Islet precursor cell (in vitro differentiated cells): Measurements from ENCODE around the gene RORB.
"Not testable (repeated sequence)": the region's sequence is repeated elsewhere in the genome, so short reads cannot be mapped to it uniquely, and the experiment has no call there.

Experiments used
- DNase-seq: peaks from one replicate; pipeline ENCODE4 v3.0.0-alpha.2; 2018

RORB gene

DNA sequence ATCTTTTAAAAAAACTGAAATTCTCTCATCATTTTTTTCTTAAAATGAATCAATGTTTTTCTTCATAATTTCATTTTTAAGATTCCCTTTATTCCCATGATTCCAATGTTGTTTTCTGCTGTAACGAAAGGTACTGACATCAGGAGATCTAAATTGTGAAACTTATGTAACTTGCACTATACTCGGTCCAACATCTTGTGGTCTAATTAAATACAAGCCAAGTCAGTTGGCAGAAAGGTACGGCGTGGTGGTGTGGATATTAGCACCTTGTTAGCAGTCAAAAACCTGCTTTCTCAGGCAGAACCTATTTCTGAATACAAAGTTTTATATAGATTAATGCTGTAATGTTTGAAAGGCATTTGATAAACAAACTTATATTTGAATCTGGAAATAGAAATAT, 20.1 kb downstream of the RORB start:
- DNase-seq = no peak

DNA sequence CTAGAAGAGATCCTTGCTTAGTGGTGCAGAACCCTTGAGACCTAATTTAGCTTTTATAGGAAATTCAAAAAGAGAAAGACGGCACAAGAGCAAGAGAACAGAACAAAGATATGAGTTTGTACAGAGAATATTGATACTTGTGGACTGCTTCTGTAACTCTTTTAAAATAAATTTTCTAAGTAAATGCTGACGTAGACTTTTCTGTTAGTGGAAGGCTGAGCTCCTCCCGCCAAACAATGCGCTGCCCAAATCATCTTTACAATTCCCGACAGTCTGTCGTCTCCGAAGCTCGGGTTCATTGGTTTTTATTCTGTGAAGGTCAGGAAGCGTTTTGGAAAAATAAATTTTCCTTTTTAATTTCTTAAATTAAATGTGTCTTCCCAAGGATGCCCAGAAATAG, 22.3 kb downstream of the RORB start:
- no peak for DNase-seq

DNA sequence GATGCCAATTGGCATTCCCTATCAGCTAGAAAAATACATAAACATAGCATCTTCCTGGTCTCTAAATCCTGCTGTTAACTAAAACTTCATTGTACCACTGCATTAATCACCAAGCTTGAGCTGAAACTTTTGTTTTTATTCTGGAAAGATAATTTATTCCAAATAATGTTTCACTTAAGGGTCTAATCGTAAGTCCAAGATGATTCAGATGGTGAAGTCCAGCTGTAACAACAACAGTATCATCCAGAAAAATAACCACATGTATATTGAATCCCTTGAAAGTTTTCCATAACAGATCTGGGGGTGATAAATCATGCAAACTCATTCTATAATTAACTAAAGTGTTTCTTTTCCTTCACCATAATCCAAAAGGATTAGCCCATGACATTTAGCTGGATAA, 23.9 kb downstream of the RORB start:
- no peak for DNase-seq

DNA sequence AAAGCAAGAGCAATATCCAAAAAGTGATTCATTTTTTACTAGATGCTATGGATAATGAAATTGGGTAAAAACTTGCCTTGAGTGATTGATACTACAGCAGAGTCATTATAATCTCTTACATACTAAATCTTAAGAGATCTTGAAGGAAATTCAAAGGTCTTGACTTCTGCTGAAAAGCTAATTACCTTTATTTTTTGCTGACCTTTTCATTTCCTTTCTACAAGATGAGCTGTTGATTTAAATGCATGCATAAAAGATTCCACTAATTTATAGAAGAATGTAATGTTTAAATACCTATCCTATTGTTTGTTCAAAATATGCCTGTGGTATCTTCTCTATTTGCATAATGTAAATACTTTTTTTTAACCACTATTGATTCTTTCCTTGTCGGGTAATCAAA, 27.2 kb downstream of the RORB start:
- DNase-seq = no peak

DNA sequence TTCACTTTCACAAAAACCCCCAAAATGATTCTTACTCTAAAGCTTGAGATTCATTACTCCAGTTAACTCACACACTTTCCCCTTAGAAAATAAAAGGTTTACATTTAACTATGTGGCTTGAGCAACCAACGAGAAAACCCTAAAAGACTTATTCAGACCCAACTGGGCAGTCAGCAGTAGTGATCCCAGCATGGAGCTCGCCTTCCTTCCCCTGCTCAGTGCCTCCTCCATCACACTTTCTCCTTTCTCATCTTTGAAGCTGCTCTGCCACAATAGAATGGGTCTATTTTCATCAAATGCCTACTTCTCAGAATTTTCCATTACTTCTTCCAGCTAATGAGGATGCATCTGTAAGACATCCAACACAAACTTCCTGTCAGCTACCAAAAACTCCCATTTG, 29.1 kb downstream of the RORB start:
- DNase-seq = no peak

DNA sequence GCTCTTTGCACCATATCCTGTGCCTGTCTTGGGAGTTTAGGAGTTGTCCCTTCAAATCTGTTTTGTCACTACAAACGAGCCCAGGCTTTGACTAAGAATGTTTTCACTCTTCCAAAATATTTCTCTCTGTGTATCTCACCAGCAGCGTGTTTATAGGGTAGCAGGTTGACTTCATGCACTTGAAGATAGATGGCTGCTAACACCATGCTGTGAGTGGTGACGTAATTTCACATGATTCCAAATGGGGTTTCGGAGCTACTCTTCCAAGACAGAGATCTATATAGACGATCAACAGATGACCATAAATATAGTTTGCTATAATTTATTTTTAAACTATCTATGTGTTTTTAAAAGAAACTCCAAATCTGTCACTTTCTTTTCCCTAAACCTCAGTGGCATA, 30.6 kb downstream of the RORB start:
- no peak for DNase-seq

DNA sequence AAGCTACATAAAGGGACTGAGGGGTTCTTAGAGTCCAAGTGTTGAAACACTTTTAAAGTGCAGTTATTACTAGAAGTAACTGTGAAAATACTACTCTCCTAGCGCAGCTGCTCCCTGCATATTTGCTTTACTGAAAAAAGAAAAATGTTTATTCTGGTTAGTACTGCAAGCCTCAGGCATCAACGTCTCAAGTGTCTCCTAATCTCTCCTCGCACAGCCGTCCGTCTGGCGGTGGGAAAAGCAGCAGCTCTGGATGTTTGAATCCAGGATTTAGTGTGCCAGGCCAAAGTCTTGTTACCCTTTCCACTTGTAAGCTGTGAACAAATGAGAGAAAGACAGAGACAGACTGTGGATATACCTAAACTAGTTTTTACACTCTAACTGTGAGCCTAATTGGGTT, 31.1 kb downstream of the RORB start:
- no peak for DNase-seq

DNA sequence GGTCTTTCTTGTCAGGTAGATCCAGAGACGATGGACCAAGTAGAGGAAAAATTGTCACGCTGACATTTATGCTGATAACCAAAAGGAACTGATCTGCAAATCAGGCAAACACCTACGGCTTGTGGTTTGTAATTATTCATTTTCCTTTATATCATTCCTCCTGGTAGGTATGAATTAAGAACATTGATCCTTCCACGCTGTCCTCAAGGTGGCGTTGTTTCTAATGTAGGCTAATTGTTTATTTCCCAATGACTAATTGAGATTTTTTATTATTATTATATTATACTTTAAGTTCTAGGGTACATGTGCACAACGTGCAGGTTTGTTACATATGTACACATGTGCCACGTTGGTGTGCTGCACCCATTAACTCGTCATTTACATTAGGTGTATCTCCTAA, 33.3 kb downstream of the RORB start:
- DNase-seq = not testable (repeated sequence)

DNA sequence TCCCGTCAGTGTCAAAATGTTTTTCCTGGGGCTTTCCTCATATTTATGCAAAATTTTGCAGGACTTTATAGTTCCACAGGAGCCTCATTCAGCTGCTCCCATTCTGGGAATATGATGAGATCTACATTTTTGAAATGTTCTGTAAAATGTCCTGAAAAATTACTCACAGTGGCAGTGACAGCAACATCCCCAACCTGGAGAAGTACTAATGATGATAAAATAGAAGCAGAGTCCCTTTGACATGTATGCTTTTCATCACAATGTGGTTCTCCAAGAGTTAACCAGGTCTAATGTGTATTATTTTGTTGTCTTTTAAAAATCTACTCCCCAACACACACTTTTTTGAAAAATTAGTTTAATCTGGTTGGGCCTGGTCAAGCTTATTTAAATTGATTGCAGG, 36.1 kb downstream of the RORB start:
- DNase-seq = no peak

DNA sequence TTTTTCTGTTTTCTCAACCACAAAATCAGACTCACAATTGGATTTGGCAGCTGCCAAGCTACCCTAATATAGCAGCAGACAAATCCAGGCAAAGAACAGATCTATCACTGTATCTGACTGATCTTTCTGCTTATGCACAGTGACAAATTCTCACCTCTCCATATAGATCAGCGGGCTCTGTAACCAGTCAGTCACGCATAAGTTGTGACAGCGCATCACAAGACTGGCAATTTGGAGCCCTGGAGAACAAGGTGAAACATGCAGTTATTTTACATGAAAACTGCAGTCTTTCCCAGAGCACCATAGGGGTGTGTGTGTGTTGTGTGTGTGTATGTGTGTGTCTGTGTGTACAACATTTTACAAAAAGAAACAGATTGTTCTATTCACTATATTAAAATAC, 37.7 kb downstream of the RORB start:
- DNase-seq = no peak

DNA sequence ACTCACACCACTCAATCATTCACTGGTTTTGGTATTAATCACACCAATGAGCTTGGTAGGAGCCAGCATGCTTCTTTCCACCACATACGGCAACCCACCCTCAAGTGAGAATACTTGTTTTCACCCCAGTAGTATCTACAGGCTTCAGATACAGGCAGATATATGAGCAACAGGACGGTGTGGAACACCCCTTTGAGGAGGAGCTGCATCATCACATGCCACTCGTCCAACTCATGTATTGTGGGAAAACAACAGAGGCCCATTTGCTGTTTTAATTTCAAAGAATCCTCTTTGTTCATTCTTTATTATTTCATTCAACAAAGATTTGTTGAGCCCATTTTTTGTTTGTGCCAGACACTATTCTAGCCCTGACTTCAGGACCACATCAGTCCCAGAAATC, 46.0 kb downstream of the RORB start:
- no peak for DNase-seq

DNA sequence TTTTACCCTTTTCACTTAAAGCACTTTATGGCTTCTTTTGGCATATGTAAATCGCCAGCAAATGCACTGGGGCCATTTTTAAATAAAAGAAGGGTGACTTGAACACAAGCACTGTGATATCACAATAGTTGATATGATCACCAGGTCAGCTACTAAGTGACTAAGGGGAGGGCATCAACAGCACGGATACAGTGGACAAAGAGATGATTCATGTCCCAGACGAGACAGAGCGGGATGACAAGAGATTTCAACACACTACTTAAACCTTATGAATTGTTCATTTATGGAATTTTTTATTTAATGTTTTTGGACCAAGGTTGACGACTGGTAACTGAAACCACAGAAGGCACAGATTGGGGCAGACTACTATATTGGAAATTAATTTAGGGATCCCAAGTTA, 54.1 kb downstream of the RORB start:
- no peak for DNase-seq

DNA sequence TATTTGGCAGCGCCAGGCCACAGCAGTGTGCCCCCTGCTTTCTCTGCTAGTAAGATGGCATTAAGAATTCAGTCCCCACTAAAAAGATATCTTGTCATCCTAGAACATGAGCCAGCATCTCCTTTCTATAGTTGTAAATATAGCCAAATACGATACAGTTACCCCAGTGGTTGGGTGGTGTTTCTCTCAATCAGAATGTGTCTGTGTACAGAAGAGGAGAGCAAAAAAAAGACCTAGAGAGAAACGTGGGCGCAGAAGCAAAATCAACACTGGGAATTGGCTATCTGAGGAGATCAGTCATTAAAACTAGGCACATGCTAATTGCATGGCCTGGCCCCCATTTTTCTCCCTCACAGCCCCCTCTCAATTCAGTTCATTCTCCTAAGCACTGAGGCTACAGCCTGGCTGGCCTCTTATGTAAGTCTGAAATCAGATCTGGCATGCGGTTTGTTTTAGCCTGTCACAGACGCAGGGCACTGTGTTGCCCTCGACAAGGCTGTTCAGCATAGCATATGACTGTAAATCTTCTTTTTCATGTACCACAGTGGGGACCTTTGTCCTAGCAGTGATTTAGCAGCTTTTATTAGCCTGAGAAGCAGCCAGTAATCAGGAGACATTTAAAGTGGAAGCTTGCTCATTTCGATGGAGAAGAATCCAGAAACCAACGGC, 57.8 kb downstream of the RORB start:
- DNase-seq = peak; percentile 54

DNA sequence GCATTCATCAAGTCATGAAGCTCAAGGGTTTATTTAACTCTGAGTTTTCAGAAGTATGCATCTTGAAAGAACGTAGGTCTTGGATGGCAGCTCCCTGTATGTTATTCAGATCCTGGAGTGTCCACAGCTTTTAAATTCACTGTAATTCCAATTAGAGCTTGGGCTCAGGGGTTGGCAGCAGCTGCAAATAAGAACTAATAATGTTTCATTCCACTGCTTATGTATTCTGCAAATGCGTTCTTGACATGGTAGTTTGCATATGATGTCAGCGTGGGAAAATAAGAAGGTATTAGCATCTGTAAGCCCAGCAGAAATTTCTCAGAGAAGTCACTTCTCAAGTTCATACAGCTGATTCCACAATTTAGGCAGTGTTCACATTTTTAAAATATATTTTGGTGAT, 58.4 kb downstream of the RORB start:
- no peak for DNase-seq

DNA sequence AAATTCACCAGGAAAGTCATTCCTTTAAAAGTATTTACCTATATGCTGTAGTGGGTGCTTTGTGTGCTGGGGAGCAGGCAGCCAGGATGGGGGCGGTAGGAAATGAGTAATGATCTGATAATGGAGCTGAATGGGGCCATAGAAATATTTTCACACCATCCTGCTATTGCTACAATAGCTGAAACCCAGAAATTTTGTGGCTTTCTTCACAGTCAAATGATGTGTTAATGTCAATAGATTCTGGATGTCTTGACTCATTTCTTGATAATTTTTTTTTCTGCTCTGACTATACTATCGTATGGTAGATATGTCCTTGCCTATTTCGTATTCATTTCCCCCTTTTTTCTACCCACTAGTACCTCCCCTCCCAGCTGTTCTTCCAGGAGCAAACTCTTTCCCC, 59.5 kb downstream of the RORB start:
- DNase-seq = no peak

DNA sequence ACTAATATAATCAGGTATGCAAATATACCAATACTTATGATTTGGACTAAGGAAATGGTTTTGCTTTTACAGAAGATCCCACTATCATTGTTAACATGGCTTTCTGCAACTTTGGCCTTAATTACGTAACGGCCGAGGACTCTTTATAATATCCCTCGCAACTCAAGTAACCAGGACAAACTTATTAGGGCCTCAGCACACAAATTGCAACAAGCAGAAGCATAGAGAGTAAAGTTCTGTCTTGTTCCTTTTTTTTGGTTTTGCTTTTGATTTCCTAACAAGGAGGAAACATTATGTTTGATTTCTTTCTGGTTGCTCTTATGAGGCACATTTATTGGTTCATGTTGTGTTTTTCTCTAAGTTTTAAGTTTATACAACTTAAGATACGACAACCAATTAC, 60.4 kb downstream of the RORB start:
- DNase-seq = no peak

DNA sequence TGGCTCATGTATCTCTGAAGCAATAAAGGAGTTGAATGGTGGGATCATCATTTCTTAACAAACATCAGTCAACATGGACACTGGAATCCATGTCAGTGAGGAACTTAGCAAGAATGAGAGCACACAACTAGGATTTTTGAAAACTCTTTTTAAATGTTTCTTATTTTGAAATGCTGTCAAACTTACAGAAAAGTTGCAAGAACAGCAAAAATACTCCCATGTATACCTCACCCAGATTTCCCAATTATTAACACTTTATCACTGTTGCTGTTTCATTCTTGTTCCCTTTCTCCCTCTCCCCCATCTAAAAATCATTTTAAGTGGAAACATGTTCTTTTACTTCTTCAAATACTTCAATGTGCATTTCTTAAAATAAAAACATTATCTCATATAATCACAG, 65.5 kb downstream of the RORB start:
- DNase-seq = no peak

DNA sequence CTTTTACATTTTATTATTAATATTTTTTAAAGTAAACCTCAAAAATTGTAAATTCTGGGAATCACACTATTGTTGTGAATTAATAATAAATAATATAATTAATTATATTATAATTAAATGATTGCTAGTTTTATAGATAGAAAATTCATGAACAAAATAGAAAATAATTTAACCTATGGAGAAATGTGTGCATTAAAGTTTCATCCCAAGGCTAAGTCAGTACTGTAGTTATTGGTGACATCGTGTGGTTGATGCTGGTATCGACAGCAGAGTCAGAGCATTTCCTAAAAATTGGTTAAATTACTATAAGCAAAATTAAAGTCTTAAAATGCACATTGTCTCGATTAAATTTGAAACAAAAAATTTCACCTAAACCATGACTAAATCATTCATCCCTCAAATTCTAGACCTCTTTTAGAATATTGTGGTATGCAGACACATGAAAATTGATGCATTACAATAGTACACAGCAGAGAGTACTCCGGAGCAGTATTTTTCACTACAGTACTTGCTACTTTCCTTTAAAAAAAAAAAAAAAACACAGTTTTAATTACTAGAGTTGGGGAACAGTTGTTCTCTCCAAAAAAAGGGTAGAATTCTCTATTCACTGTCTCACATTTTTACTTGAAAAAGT, 73.9 kb downstream of the RORB start:
- DNase-seq = no peak

DNA sequence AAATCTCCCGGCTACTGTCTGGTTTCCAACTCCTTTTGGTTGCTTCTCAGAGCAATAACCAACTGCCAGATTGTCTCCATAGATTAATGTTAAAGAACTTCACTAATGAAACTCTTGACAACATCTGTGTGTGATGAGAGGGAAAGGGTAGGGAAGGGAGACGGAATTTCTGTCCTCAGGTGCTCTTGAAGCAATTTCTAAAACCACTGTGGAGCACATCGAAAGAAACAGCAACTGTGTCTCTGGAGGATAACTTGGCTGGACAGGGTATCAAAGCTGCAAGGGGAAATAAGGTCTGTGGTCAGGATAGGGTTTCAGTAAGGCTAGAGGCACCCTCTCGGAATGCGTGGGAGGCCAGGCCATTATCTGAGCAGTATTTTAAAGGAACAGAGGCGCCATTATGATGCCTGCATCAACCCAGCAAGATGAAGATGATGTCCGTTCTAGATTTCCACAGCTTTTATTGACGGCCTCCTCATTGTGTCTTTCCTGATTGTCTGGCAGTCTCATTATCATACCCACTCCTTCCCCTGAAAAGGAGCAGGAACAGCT, 76.6 kb downstream of the RORB start:
- peak; percentile 57 for DNase-seq

DNA sequence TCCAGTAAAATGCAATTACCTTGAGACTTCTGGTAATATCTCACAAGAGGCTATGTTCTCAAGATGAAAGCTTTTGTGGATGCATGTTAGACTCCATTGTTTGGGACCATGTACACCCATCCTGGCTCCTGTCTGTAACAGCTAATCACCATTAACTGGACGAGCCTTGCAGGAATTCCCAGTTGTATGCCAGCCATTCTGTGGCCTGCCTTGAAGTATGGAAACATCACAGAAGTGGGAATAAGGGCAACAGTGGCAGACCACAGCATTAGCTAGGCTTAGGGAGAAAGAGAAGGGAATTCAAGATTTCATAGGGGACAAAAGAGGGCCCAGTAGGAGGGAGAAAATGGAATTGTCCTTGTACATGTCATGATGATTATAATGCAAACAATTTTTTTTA, 79.0 kb downstream of the RORB start:
- peak; percentile 56 for DNase-seq

DNA sequence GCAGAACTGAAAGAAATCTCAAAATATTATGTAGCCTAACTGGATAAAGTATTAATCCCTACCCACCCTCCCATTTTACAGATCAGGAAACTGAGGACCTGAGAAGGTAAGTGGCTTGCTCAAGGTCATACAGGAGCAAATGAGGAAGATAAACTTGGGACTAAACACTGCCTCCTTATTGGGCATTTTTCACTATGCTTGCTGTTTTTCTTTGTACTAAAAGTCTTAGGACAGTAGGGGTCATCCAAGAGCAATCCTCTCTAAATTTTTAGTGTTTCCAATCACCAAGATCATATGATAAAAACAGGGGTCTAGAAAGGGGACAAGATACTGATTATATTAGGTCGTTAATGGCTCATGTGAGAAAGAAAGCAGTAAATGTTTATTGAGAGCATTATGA, 80.8 kb downstream of the RORB start:
- no peak for DNase-seq

DNA sequence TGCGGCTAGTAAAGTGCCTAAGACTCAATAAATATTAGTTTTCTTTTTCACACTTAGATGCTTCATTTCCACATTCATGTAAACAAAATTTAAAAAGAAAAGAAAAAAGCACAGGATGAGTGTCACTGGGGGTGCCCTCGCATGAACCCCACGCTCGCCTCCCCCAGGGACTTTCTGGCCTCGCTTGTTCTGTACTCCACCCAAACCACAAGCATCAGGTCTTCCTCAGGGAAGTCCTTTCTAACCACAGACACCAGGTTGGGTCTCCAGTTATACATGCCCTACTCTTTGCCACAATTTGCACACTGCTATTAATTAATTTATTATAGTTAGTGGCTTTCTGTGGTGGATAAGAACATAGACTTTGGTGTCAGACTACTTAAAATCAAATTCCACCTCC, 92.4 kb downstream of the RORB start:
- no peak for DNase-seq

DNA sequence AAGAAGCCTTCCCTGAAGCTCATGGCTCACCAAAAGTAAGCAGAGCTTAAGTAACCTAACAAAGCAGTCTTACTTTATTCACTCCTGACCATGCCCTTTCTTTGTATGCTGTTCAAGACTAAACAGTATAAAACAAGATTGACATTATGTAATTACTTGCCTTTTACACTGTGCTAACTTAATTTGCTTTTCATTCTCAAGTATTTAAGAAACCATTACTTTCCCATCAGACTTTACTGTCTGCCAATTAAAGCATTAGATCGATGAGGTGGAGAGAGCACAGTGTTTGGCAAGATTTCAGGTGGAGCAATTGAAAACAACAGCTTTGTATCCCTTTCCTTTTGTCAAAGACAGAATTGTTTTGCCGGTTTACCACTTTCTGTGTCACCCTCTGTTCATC, 98.2 kb downstream of the RORB start:
- DNase-seq = no peak

DNA sequence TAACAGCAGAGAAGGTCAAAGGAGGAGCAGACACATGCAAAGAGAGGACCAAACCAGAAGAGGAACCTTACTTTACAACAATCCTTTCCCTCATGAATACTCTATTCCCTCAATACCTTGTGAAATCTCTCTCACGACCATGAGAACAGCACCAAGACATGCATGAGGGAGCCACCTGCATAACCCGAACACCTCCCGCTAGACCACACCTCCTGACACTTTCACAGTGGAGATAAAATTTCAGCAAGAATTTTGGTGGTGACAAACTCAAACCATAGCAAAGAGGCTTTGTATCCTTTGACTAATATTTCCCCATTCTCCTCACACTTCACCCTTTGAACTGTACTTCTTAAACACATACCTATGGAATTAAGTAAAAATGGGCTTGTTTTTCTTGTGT, 101.7 kb downstream of the RORB start:
- no peak for DNase-seq
